Measurements from ENCODE around the gene ZNF511. TPM values are rescaled to one million over a fixed set of nuclear protein-coding genes. Genes with fewer than 3 reads are reported as not detected.

ZNF511 gene
- total and polyA plus RNA-seq, 9 of the 15 experiments (the other 6 are each of a cell fraction or from before 2014, with no cell fraction given) = 0.61 to 69.3 (median 40.1) TPM

- TF ChIP-seq ZBTB2 (IDR thresholded peaks at IDR 0.05) (no peak), FOXA3 (CRISPR knock-in tag; conservative IDR thresholded peaks at IDR 0.05 in 1 of 2, IDR thresholded peaks at IDR 0.05 in 1 of 2) (no peak), FOXA1 (IDR thresholded peaks at IDR 0.05; ENCODE audit: borderline replicate concordance) (no peak)
These were observed 27.6 kb upstream of the ZNF511 start (continued) for GRCh38 chr10:133281084-133281483.

- POLR2A ChIA-PET = no interaction called here
- DNase-seq (ENCODE audit: extremely low read depth in 1 of 4, low spot score in 3 of 4) = no peak
- Histone ChIP-seq H3K9me3 (replicated peaks; ENCODE audit: control insufficient read depth, insufficient read depth, low read depth, low read length) (no peaks in the 10 kb centered on the region), H3K27me3 (ENCODE audit: control insufficient read depth in 2 of 2, insufficient read depth in 2 of 2, low read length in 2 of 2) (no peaks in the 10 kb centered on the region), H3K4me1 (replicated peaks in 1 of 2; ENCODE audit: control insufficient read depth in 2 of 2, insufficient read depth in 2 of 2, low read length in 2 of 2) (peaks cover 24 to 42% of the 10 kb centered on the region in 2 experiments), H3K4me2 (ENCODE audit: insufficient read depth, low read length) (no peak overlapping the region), H4K20me1 (replicated peaks; ENCODE audit: control insufficient read depth, insufficient read depth, low read length) (no peaks in the 10 kb centered on the region), H2AFZ (ENCODE audit: low read depth, low read length) (no peak overlapping the region), H3K27ac (ENCODE audit: extremely low read depth, low read depth, low read length) (no peak overlapping the region), H3K4me3 (no peak overlapping the region), H3K36me3 (ENCODE audit: control insufficient read depth, insufficient read depth, low read length) (peaks cover 57% of the 10 kb centered on the region; the same call in 2 of the 3 replicates), H3K9me1 (ENCODE audit: control insufficient read depth, insufficient read depth, low read length) (peaks cover 3% of the 10 kb centered on the region), H3K9ac (ENCODE audit: insufficient read depth in 1 of 2, low read depth in 2 of 2, low read length in 2 of 2) (no peak overlapping the region), H3K79me2 (ENCODE audit: control insufficient read depth, insufficient read depth, low read length) (no peaks in the 10 kb centered on the region)
- BruUV-seq (replicated peaks) = no TSS peak
- WGBS (ENCODE audit: insufficient coverage, low coverage, missing lambda C conversion rate) = 85% methylated on average over 17 of the region's 38 CpGs
- TF ChIP-seq POLR2G (IDR thresholded peaks at IDR 0.05; ENCODE audit: low read depth, low read length) = peak; percentile 20; the same call in 1 of the 2 replicates
- no peak for TF ChIP-seq MTA2 (IDR thresholded peaks at IDR 0.05; ENCODE audit: low read depth)
- CTCF ChIA-PET (ENCODE audit: low intra/inter-chr PET ratio) = no interaction called here
- in situ Hi-C loops (cut with MboI) (no loop called here), intact Hi-C loops (cut with micrococcal nuclease) (no loop called here)
- no peak for FAIRE-seq
- no peak for ATAC-seq
These were observed 26.9 kb upstream of the ZNF511 start for GRCh38 chr10:133281628-133282372.

All from K562 (cell line).